A204.1 (cell line): Measurements from ENCODE around the gene BDP1.
"Not testable (repeated sequence)": the region's sequence is repeated elsewhere in the genome, so short reads cannot be mapped to it uniquely, and the experiment has no call there.

ENCODE experiments used
- FAIRE-seq: peaks from 2 replicates; lab custom pipeline; 2012; peaks lifted over from hg19 to GRCh38; lab: Jason Lieb, UNC

Gene BDP1

GRCh38 chr5:71575588-71575987 lies 120.1 kb downstream of the BDP1 start:
- FAIRE-seq: not testable (repeated sequence)

DNA sequence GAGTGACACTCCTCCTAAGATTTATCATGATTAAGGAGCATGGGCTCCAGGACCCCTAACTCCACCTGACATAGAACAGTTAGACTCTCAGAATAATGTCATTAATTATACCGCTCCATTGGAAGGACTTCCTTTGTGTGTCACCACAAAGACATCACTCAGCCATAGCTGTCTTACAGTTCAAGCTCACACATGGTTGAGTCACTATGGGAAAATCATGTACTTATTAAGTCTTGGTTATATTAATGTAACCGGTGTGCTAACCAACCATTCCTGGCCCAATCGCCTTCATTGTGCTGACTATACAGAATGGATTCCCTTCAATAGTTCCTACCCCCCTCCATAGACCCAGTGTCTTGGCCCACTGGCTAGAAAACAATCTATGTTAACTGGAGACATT lies 120.8 kb downstream of the BDP1 start:
- FAIRE-seq: no peak

GRCh38 chr5:71577839-71578238 lies 122.4 kb downstream of the BDP1 start:
- FAIRE-seq: not testable (repeated sequence)

- FAIRE-seq: no peak
These were observed 127.6 kb downstream of the BDP1 start for GRCh38 chr5:71582945-71583584.

GRCh38 chr5:71586052-71586940 lies 130.8 kb downstream of the BDP1 start:
- no peak for FAIRE-seq

DNA sequence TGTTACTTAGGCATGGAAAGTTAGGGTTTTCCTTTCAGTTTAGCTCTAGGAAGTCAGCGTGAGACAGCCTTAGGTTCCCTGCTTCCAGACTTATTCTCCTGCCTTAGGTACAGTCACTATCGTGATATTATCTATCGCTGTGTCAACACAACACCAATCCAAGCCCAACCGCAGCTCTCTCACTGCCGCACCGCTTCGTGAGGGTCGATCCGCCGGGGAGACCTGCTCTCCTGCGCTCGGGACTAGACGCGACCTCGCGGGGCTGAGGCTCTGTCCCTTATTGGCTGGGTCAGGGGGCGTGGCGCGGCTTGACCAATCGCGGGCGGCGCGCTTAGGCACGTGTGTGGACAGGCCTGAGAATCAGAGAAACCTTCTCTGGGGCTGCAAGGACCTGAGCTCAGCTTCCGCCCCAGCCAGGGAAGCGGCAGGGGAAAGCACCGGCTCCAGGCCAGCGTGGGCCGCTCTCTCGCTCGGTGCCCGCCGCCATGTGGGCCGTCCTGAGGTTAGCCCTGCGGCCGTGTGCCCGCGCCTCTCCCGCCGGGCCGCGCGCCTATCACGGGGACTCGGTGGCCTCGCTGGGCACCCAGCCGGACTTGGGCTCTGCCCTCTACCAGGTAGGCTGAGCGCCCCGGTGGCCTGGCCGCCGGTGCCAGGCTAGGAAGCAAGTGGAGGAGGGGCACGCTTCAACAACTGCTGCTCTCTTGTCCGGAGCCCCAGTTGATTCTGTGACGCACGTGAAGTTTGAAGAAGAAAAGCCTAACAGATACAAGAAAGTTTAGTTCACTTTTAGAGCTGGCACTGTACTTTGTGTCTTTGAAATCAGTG lies 131.7 kb downstream of the BDP1 start, which contains the start of gene MCCC2:
Gene MCCC2, plus strand, starts transcription at position 400 of the 825 bp plus-strand sequence. Its CDS starts 86 bp downstream, at position 486.
- FAIRE-seq: no peak

- no peak for FAIRE-seq
These were observed 132.5 kb downstream of the BDP1 start for GRCh38 chr5:71587766-71588532.

DNA sequence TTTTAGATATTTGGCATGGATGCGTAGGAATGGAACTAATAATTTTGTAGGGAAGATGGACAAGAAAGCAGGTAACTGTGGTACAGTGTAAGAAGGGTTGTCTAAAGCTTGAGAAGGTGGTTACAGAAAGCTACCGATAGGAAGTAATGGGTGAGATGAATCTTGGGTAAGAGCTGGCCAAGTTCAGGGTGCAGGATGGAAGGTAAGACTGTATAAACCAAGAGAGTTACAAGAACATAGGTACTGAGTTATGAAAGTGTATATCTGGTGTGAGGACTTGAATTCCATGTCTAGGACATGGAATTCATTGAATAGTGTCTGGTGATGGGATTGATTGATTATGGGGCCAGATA lies 133.1 kb downstream of the BDP1 start:
- no peak for FAIRE-seq

DNA sequence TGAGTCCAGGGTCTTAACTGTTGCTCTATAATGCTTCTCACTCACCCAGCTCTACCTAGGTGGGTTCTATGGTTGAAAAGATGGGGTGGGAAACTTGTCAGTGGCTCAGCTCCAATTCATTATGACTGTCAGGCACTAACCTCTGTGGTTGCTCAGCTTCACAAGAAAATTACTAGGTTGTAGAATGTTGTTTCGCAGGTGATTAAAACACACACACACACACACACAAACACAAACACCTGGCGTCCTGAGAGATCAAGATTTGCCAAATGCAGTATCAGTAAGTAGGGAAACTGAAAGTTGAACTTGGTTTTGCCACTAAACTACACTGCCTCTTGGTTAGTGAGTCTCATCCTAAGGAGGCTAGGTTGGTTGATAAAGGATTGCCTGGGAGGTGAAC lies 134.5 kb downstream of the BDP1 start:
- no peak for FAIRE-seq

- FAIRE-seq: no peak
These were observed 135.6 kb downstream of the BDP1 start for GRCh38 chr5:71591100-71591499.

DNA sequence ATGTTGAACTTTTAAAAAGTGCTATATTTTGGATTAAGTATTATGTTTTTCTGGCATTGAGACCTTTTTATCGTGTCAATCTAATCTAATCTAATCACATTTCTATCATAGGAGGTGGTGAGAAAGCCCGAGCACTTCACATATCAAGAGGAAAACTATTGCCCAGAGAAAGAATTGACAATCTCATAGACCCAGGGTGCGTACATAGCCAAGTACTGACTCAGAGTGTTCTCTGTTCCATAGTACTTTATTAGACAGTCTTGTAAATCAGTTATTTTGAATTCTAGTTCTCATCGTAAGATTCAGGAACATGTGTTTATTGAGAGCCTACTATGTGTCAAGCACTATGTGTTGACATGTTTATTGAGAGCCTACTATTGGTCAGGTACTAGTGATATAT lies 140.7 kb downstream of the BDP1 start:
- no peak for FAIRE-seq

- no peak for FAIRE-seq
These were observed 141.6 kb downstream of the BDP1 start for GRCh38 chr5:71597001-71597400.

DNA sequence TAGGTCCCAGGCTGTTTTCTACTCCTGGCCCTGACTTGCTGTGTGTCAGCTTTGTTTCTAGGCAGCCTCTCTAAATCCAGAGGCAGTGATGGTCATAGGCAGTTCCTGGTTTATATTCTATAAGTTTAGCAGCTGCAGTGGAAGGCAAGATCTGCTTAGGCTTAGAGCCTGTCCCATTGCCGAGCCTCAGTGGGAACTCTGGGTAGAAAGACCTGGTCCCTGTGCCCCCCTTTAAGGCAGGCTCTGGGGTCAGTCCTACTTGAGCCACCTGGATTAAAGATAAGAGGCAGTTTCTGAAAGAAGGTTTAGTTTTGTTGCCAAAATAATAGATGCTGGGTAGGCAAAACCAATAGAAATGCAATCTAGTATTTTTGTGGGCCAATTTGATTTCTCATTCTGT lies 145.3 kb downstream of the BDP1 start:
- no peak for FAIRE-seq

- no peak for FAIRE-seq
These were observed 146.0 kb downstream of the BDP1 start for GRCh38 chr5:71601222-71602026.

GRCh38 chr5:71609916-71610315 lies 154.5 kb downstream of the BDP1 start:
- FAIRE-seq: not testable (repeated sequence)

- FAIRE-seq: no peak
These were observed 160.4 kb downstream of the BDP1 start for GRCh38 chr5:71615809-71616208.
